ENCODE data around the gene ZNF341.
A peak's percentile ranks its signal among the peaks of the same experiment; 100 is the strongest.

ZNF341 gene

DNA sequence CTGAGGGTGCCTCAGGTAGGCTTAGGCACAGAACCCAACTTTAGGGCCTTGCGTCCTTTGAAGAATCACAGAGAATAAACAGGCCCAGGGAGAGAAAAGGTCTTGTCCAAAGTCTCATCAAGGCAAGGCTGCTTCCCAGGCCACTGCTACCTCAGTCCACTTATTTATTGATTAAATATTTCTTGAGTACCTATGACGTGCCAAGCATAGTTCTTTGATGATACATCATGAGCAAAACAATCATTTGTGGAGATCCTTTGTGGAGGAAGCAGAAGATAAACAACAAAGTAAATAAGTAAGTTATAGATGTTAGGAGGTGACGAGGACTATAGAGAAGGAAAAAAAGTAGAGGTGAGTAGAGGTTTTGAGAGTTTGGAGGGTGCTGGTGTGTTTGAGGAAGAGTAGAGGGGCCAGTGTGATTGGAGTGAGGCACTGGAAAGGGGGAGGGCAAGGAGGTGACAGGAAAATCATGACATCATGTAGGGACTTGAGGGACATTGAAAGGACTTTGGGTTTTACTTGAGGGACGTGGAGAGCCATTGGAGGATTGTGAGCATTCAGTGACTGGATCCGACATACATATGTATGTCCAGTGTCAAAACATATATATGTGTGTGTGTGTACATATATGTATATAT, 65.2 kb downstream of the ZNF341 start:
- DNase-seq = no peak

DNA sequence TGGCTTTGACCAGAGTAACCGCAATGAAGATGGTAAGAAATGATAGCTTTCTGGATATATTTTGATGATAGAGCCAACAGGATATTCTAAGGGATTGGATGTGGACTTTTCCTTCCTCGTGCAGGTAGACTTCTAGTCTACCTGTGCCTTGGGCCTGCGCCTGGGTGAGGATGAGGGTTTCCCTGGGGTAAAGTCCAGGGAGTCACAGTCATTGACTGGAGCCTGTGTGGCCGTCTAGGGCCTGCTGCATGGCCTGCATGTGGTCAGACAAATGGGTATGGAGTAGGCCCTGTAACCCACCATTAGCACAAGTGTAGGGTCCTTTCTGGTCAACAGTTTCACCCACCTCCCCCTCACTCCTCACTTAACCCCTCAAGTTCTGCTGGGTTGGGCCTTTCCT, 66.6 kb downstream of the ZNF341 start:
- DNase-seq = no peak

DNA sequence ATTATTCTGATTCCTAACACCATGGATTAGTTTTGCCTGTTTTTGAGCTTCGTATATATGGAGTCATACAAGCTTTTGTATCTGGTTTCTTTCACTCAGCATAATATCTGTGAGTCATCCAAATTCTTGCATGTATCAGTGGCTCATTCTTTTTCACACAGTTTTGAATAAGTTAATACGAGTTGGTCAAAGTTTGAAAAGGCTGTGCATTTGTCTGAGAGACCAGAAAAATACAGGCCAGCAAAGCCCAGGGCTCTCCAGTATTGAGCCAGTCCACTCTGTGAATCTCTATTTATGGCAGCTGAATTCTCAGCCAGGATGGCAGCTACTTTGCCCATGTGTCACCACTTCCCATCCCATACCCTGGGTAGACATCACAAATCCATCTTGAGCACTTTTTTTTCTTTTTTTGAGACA, 72.1 kb downstream of the ZNF341 start:
- DNase-seq = no peak

DNA sequence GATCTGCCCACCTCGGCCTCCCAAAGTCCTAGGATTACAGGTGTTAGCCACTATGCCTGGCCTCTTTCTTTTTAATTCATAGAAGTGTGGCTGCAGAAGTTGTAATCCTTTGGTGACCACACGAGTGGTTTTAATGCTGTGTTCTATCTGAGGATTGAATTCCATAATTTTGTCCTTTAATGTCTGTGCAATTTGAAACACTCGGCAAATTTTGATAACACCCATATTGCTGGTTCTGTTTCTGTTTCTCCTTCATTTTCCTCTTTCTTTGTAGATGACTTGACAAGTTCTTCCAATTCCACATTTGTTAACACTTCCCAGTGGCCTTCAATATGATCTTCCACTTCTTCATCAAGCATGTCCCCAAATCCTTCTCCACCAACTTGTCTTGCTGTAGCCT, 76.6 kb downstream of the ZNF341 start:
- no peak for DNase-seq

DNA sequence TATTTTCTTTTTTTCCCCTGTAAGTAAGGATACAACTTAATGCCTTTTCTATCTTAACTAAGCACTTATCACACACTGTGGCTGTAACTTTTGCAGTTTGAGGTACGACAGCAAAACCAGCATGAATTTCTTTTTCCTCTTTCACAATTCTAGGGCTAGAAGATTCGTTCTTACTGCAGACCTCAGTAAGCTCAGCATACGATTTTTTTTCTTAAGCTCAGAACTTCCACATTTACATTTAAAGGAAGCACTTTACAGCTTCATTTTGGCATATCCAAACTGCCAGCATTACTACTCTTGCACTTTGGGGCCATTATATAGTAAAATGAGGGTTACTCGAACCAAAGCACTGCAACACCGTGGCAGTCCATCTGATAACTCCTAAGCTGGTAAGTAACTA, 78.5 kb downstream of the ZNF341 start:
- DNase-seq = no peak

DNA sequence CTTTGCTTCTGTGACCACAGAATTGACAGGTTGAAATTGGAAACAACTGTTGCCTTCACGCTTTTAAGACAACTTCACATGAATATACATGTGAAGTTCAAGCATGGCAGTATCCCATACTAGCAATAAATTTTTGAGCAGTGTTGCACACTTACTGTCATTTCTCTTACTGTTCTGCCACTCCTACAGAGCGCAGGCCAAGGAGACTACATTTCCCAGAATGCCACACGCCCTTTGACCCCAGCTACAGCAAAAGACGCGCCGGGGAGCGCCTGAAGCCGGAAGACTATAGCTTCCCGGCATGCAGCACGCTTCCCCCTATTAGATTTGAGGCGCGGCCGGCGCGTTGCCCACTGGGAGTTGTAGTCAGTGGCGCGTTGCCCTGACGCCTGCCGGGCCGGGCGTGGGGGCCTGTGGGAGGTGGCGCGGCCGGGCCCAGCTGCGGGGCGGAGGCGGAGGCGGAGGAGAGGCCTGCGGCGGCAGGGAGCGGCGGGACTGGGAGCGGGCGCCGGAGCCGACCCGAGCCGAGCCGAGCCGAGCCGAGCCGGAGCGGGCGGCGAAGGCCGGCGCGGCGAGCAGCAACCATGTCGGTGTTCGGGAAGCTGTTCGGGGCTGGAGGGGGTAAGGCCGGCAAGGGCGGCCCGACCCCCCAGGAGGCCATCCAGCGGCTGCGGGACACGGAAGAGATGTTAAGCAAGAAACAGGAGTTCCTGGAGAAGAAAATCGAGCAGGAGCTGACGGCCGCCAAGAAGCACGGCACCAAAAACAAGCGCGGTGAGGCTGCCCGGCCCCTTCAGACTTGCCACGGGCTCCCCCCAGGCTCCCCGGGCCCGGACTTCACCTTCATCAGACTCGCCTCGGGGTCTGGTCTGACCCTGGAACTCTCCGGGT, 79.3 kb downstream of the ZNF341 start, which contains the start of gene CHMP4B:
Gene CHMP4B (plus strand): TSS at position 464 of the 891 bp plus-strand sequence. CDS start 121 bp downstream, at position 585.
- peak; percentile 99 for DNase-seq

DNA sequence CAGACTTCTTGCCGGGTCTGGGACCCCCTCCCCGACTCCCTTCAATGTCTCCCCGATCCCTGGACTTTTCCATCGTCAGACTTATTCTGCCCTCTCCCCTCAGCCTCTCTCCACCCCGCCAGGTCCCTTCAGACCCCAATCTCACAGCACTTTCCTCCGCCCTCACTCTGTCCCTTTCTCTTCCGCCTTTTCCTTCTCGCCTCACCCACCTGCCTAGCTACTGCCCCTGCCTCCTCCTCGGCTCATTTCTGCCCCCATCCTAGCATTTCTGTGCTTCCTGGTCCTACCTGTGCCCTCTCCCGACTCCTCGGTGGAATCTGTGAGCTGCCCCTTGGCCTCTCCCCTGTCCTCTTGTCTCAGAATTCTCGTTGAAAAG, 80.0 kb downstream of the ZNF341 start:
- no peak for DNase-seq

DNA sequence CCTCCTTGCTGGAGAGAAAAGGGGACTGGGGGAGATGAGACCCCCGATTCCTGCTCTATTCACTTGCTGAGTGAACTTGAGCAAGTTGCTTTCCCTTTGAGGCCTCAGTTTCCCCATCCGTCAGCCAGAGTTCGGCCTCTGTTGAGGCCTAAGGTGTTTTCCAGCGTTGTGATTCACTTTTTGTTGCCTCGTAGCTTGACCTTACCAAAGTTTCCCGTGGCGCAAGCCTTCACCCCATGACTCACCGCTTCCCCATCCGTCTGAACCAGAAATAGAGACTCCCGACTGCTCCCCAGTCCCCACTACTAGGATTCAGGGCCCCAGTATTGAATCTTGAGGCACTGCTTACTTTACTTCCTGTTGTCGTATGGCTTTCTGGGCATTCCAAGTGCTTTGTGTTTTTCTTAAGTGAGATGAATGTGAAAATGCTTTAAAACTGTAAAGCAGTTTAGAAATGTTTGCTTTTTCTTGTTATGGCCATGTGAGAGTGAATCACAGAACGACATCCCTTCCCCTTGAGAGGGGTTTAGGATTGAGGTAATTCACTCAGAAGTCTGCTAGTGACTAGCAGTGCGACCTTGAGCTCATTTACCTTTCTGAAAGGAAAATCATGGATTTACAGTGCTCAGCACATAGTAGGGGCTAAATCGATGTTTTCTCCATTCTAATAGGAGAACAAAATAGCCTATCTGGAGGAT, 80.5 kb downstream of the ZNF341 start:
- peak; percentile 16 for DNase-seq

DNA sequence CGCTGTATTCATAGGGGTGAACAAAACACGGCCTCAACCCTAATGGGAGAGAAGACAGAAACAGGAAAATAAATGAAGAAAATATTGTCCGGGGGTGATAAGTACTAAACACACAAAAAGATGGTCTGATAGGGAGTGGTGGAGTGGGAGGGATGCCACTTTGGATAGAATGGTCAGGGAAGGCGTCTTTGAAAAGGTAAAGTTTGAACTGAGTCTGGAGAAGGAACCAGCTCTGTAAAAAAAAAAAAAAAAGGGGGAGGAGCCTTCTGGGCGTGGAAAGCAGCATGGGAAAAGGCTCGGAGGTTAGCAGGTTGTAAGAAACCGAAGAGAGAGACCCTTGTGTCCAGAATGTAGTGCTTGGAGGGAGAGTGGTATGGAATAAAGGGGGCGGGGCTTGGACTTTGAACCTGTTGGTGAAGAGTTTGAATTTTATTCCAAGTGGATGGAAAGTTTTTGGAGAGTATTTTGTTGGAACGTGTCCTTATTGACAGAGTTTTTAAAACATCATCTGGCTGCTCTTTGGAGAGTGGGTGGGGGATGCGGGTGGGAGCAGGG, 81.2 kb downstream of the ZNF341 start:
- no peak for DNase-seq

DNA sequence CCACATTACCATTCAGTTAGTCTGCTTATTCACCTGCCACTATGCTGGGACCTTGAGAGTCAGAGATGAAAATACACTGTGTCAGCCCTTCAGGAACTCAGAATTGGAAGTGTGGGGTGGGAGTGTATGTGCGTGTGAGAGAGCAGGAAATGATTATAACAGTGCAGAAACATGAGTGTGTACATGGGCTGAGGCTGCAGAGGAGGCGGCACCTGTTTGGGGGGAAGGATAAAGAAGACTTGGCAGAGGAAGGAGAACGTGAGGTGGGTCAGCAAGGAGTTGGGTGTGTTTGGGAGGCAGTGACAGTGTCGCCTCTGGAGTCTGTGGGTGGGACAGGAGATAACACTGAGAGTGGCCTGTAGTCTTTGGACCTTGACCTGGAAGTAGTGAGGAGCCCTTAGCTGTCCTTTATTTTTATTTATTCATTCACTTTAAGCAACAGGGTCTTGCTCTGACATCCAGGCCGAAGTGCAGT, 82.5 kb downstream of the ZNF341 start:
- no peak for DNase-seq

DNA sequence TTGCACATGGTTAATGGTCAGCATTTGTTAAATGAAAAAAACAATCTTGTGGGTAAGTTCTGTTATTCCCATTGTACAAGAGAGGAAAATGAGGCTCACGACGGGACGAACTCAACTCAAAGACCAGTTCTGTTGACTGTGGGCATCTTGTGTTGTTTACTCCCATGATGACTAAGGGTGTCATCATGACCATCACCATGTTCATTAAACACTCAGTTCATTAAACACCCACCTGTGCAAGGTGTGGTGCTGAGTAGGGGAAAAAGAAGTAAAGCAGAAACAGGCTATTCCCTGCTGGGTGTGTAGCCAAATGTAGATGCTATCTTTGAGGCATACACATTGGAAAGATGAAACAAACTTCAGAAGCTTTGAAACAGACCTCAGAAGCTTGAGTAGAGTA, 83.9 kb downstream of the ZNF341 start:
- no peak for DNase-seq

DNA sequence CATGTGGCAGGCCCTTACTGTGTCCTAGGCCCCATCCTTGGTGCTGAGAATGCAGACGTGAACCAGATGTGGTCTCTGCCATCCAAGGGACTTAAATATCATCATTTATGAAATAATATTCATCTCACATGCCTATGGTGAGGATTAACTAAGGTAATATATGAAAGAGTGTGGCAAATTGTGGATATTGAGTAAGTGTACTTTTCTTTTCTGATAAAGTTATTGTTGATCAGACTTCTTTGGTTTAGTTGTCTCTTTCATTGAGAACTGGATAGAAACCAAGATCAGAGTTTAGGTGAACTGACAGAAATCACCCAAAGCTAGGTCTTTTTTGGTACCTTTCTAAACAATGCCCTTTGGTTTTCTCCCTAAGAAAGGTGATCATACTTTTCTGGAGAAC, 84.4 kb downstream of the ZNF341 start:
- no peak for DNase-seq

DNA sequence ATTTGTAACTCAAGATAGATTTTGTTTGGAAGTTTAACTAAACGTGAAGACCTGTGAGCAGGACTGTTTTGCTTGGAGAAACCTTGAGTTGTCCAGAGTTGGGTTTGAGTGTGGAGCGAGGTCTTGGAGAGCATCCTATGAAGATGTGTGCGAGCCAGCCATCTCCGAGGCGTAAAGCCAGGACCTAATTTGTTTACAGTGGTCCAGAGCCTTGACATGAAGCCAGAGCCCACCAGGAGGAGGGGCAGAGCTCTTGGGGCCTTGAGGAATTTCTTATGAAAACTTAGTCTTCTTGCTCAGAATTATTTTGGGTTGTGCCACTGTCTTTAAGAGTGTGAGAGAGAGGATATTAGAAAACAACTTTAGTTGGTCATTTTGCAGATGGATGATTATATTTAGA, 85.6 kb downstream of the ZNF341 start:
- no peak for DNase-seq

DNA sequence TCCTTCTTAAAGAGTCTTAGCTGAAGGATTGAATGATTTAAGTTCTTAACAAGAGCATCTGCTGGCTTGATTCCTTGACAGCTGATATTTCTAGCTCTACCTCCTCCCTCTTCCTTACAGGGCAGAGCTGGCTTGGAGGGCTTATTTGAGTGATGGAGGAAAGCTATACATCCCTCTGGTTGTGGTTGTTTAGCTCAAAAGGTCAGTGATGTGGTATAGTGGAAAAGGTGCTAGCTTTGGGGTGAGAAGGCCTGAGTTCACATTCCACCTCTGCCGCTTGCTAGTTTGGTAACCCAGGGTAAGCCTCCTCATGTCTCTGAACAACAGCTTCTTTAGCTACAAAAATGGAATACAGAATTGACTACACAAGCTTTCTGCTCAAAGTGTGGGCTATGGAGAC, 87.7 kb downstream of the ZNF341 start:
- no peak for DNase-seq

DNA sequence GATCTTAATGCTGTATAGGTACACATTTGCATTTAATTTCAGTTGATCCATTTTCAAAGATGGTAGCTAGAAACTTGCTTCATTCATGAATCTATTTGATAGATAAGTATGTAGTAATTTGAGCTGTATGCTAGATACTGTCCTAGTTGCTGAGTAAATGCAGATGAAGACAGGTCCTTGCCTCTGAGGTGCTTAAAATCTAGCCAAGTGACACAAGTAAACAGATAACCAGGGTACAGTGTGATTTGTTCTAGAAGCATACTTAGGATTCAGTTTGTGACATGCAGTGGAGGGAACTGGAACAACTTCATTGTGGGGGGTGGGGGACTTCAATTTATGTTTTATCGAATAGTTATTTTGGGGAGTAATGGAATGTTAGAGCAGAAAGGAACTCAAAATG, 88.6 kb downstream of the ZNF341 start:
- DNase-seq = no peak

DNA sequence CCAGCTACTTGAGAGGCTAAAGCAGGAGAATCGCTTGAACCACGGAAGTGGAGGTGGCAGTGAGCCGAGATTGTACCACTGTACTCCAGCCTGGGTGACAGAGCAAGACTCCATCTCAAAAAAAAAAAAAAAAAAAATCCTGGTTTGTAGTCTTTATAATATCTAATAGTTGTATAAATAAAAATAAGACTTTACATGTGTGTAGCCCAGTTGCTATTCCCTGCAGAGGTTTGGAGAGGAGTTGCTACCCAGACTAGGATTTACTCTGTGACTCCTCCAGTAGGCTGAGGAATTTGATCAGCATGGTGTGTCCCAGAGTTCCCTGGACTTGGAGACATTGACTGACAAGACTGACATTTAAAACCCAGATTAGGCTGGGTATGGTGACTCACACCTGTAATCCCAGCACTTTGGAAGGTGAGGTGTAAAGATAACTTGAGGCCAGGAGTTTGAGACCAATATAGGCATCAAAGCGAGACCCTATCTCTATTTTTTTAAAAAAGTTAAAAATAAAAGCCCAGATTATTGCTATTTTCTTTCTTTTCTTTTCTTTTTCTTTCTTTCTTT, 89.6 kb downstream of the ZNF341 start:
- DNase-seq = no peak

DNA sequence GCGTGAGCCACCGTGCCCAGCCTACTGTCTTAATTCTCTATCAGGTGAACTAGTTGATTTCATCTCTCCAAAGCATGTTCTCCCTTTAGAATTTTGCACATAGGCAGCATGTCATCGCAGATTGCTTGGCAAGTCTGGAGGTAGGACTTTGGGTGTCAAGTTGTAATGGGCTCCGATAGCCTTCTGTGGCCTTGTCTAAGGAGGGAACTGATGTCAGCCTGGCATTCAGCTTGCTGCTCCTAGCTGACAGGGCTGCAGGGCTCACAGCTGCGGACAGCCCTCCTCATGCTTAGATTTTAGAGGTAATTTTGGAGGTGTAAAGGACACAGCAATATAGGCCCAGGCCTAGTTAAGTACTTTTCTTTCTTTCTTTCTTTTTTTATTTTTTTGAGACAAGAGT, 90.6 kb downstream of the ZNF341 start:
- DNase-seq = no peak

DNA sequence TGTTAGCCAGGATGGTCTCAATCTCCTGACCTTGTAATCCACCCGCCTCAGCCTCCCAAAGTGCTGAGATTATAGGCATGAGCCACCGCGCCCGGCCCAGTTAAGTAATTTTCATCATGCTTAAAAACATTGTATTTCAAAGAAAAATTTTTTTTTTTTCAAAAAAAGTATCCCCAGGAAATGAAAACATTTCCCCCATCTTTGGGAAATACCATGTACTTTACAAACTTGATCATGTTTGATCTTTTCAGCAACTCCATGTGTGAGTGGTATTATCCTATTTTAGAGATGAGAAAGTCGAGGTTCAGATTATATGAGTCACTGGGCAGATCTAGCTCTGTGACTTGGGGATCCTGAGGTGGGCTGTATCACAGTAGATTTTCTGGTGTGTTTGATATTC, 91.2 kb downstream of the ZNF341 start:
- DNase-seq = no peak

DNA sequence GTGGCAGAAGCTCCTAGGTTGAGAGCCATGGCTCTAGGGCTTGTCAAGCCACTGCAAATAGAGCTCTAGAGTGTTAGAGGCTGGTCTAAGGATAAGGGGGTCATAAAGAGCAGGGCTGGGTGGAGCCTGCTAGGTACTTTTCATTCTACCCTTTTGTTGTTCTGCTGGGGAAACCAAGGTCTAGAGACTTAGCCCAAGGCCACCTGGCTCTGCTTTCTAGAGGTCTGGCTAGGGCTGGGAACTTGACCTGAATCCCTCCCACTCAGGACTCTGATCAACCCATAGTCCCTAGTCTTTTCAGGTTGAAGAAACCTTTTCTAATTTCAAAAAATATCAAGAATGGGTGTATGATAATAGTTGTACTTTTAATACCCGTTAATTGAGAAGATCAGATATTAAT, 93.1 kb downstream of the ZNF341 start:
- DNase-seq = no peak

DNA sequence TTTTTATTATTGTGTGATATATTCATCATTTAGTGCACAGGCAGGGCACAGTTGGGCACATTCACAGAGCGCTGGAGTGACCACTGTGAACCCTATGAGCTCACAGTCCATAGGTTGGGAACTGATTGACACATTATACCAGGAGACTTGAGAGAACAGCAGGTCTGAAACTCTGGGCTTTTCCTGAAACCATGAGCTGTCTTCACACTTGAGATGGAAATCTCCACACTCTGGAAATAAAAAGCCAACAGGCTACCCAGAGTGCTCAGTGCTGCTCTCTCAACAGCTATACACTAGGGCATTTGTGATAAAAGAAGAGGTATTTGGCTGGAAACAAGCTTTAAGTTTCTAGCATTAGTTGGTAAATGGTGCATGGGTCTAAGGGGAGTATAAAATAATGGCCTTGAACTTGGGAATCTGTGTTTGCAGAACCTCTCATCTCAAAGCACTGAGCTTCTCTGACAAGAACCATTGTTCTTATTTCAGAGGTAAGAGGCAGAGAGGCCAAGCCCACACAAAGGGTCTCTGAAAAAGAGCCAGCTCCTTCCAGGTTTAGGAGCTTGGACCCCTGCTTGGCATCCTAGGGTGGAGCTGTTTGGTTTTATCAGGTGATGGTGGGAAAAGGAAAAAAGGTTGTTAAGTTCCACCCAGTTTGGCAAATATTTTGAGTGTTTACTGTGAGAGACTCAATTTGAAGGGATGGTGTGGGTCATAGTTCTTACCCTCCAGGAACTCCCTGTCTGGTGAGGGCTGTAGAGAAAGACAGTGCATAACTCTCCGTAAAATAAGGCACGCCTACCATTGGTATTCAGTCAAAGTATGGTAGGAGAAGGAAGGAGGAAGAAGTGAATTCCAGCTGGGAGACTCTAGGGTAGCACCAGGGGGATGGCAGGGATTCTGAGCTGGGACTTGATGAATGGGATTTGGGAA, 93.8 kb downstream of the ZNF341 start:
- DNase-seq = no peak

DNA sequence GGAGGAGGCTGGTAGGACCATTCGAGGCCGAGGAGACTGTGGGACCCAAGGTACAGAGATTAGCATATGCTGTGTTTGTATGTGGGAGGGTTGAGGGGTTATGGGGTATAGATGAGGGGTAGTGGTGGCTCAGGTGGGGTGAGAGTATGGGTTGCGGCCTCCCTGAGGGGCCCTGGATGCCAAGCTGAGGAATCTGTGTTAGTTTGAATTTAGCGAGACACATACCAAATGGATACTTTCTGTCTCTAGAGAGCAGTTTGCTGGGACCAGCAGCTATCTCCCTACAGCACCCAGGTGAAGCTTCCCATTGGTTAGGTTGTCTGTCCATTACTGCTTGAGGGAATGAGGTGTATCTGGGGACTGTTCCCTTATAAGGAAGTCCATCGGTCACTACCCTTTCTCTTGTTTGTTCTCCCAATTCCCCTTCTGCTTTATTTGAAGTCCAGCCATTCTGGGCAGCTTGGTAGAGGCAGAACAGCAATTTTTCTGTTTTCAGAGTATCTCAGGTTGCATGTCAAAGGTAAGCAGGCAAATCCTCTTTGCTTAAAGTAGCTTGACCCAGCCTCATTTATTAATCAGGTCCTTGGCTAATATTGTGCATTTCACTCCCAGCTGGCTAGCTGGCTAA, 94.6 kb downstream of the ZNF341 start:
- no peak for DNase-seq

All from effector CD4-positive, alpha-beta T cell (primary cell).